Activated CD8-positive, alpha-beta memory T cell treated with anti-CD3 and anti-CD28 coated beads for 48 hours (primary cell): ENCODE data around the gene BTBD2.

Experiments
- DNase-seq, 3 experiments: peaks; one replicate each; pipeline ENCODE4 v3.0.0-alpha.2; 2020; ENCODE audit warnings: low read depth in 2 of 3, low spot score in 2 of 3

Gene BTBD2

GRCh38 chr19:2015608-2015950 lies at the start of gene BTBD2:
BTBD2 (minus strand) TSS chr19:2015714; CDS start chr19:2015703, 11 bp downstream.
- no peak for DNase-seq

- DNase-seq, result no peak
Observed at GRCh38 chr19:2064788-2065524, 49.4 kb upstream of the BTBD2 start.

- DNase-seq, result no peak
Observed at GRCh38 chr19:2064395-2064787, 48.9 kb upstream of the BTBD2 start.

GRCh38 chr19:2063824-2064223 lies 48.3 kb upstream of the BTBD2 start:
- DNase-seq, result no peak

- no peak for DNase-seq
Observed at GRCh38 chr19:2062770-2063169, 47.3 kb upstream of the BTBD2 start.

- no peak for DNase-seq
Observed at GRCh38 chr19:2062389-2062729, 46.8 kb upstream of the BTBD2 start.

- peak; percentile 99 to 100 (median 99) for DNase-seq
Observed at GRCh38 chr19:2061495-2062388, 46.2 kb upstream of the BTBD2 start.

GRCh38 chr19:2060884-2061494 lies 45.5 kb upstream of the BTBD2 start:
- DNase-seq, result peak in 1 of 3 experiments; percentile 59

GRCh38 chr19:2059422-2060201 lies 44.1 kb upstream of the BTBD2 start:
- no peak for DNase-seq

GRCh38 chr19:2058570-2059421 lies 43.3 kb upstream of the BTBD2 start:
- no peak for DNase-seq

- DNase-seq, result no peak
Observed at GRCh38 chr19:2057484-2058469, 42.3 kb upstream of the BTBD2 start.

GRCh38 chr19:2056837-2057192 lies 41.3 kb upstream of the BTBD2 start:
- DNase-seq, result no peak

GRCh38 chr19:2055931-2056836 lies 40.7 kb upstream of the BTBD2 start:
- DNase-seq, result no peak

GRCh38 chr19:2054763-2055162 lies 39.2 kb upstream of the BTBD2 start:
- no peak for DNase-seq

GRCh38 chr19:2053601-2054389 lies 38.3 kb upstream of the BTBD2 start:
- DNase-seq, result no peak

- DNase-seq, result no peak
Observed at GRCh38 chr19:2051773-2052704, 36.5 kb upstream of the BTBD2 start.
